Uterus (tissue), 2 donors: Measurements from ENCODE around the gene GRK5.

Experiments
- CTCF ChIP-seq, 4 experiments: fragments of 200-600 bp in 2 of 4; fragments of 450-650 bp in 2 of 4; sonication (generic) in 2 of 4; IDR thresholded peaks; one replicate each; pipeline ENCODE4 v1.5.1; 2016 to 2019; ENCODE audit warnings: antibody characterized with exemption in 4 of 4, mild to moderate bottlenecking in 2 of 4, moderate library complexity in 1 of 4
- POLR2A ChIP-seq, 2 donors: fragments of 450-650 bp; IDR thresholded peaks; one replicate each; pipeline ENCODE4 v1.6.1; 2016; ENCODE audit warnings: antibody characterized with exemption in 2 of 2, mild to moderate bottlenecking in 1 of 2, moderate library complexity in 1 of 2

DNA sequence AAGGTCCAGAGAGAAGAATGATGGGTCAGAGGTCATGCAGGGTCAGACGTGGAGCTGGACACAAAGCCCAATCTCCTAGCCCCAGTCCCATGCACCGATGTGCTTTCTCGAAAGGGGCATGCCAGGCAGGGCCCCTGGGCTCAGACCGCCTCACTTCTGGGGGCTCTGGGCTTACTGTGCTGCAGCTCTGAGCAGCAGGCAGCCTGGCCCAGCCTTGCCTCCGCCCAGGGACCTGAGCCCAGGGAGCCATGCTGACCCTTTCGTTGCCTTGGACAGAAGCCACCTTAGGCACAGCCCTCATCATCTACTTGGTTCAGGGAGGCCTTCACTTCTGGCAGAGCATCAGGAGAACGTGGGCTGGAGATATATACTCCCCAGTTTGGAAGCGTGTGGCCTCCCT, 161.2 kb downstream of the GRK5 start:
- no peak for TF ChIP-seq POLR2A (IDR thresholded peaks at IDR 0.05)
- TF ChIP-seq CTCF (IDR thresholded peaks at IDR 0.05), result no peak
